Measurements from ENCODE around the gene FASTK.
"Not testable (repeated sequence)": the region's sequence is repeated elsewhere in the genome, so short reads cannot be mapped to it uniquely, and the experiment has no call there.

Gene FASTK

DNA sequence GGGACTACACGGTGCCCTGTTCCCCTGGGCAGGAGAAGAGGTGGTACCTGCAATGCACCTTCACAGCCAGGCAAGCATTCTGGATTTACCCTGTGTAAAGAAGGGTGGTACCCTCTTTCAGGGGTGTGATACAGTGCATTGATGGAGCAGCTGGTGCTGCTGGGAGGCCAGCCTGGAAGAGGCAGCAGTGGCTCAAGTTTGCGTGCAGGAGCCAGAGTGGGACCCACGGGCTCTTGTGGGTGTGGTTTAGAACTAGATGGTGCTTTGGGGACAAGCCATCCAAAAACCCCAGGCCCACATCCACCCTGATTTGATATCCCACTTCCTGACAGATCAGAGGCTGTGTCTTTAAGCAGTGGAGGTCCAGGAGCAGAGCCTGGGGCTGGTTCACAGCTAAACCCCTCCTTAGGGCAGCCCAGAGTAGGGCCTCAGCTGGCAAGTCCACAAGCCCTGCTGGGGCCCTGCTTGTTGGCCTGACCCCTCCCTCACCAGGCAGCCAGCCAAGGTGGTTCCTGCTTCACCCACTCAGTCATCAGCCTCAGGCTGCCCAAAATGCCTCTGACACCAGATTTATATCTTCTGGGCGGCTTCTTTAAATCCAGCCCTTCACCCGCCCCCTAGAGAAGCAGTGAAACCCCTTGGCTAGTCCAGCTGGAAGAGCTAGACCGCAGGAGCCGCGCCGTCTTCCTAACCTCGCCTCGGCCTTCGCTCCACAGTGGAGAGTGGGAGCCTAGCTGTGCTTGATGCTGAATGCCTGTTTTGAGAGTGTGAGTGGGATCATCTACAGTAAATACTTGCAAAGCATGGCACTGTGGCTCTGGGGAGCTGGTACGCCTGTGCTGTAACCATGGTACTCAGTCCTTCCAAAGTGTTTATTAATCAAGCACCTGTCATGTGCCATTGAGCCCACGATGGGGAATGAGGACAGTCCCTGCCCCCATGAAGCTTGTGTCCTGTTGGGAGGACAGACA is 33.7 kb downstream of the FASTK start:
- DNase-seq = no peak

DNA sequence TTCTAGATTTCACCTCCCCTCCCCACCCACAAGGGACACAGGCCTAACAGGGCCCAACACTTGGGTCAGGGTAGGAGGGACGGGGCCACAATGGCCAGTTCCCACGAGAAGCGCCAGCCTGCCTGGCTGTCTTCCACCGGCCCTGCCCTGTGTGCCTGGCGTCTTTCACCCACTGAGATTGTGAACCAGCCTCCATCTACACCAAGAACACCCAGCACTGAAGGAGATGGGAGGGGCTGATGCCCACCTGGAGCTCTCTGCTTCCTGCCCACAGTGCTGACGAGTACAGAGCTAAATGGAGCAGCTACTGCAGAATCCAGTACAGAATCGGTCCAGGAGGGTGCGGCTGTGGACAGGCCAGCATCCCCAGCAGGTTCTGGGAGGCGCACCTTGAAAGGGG is 34.6 kb downstream of the FASTK start:
- DNase-seq = no peak

DNA sequence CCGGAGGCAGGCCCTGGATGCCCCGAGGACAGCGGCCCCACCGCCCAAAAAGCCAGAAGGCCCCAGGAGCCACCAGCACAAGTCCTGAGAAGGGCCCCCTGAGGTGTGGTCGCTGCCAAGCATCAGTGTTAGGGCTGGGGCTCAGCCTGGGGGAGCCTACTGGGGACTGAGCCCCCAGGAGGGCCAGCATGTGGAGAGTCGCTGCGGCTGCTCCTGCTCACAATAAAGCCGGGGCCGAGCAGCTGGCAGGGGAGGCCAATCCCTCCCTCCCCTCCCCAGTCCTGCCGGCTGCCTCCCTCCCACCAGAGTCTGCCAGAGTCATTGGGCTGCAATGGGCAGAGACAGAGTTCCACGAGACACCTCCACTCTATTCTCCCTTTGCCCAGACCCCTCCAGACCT is 35.3 kb downstream of the FASTK start:
- DNase-seq = no peak

DNA sequence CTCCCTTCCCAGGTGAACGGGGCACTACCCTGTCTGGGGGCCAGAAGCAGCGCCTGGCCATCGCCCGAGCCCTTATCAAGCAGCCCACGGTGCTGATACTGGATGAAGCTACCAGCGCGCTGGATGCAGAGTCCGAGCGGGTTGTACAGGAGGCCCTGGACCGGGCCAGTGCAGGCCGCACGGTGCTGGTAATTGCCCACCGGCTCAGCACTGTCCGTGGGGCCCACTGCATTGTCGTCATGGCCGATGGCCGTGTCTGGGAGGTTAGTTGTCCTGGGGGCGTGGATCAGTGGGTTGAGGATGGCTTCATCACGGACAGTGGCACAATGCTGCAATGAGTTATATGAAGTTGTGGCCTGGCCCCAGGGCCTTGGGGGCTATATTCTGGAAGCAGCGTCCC is 36.6 kb downstream of the FASTK start:
- no peak for DNase-seq

DNA sequence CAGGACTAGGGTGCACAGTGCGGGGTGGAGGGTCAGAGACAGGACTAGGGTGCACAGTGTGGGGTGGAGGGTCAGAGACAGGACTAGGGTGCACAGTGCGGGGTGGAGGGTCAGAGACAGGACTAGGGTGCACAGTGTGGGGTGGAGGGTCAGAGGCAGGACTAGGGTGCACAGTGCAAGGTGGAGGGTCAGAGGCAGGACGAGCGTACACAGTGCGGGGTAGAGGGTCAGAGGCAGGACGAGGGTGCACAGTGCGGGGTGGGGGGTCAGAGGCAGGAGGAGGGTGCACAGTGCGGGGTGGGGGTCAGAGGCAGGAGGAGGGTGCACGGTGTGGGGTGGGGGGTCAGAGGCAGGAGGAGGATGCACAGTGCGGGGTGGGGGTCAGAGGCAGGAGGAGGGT is 37.2 kb downstream of the FASTK start:
- DNase-seq = not testable (repeated sequence)

DNA sequence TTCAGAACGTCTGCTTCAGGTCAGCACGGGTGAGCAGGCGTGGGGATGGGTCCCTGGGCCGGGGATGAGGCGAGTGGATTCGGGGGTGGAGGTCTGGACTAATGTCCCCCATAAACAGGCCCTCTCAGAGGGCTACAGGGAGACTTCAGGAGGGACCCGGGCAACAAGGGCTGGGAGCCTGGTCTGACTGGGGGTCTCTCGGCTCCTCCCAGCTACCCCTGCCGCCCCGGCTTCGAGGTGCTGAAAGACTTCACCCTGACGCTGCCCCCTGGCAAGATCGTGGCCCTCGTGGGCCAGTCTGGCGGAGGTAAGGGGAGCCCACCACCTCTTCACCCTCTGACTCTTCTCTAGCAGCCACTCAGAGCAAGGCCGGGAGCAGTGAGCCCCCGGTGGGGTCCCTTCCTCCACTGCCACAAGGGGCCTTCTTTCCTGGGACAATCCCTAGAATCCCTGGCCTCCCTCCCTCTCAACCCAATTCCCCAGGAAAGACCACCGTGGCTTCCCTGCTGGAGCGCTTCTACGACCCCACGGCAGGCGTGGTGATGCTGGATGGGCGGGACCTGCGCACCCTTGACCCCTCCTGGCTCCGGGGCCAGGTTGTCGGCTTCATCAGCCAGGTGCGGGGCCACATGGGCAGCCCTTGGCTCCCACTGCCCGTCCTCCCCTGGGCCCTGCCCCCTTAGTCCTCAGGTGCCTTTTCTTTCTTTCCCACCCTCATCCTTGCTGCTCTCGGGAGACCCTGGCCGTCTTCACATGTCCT is 39.8 kb downstream of the FASTK start:
- DNase-seq = no peak

DNA sequence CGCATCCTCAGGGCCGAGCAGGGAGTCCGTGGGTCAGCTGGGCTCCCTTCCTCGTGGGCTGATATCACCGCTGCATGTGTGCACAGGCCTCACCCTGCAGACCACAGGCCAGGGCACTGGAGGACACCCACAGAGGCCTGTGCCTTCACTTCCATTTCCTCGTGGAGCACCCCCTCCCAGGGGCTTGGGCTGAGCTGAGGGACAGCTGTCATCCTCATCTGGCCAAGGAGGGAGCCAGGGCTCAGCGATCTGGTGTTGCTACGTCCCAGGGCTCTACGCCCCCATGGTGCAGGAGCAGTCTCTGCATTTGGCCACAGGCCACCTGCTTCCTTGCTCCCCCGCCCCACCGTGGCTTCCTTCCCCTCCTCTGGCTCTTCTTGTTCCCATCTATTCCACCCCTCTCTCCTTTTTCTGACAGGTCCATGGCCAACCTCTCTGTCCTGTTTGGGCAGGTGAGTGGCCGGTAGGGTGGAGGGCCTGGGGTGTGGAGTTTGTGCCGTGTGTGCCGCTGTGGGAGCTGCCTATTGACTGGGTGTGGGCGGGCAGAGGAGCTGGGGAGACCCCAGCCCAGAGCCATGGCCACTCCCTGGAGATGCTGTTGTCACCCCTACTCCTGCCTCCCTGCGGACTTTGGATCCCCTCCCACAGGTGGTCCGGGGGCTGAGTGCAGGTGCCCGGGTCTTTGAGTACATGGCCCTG is 40.6 kb downstream of the FASTK start:
- DNase-seq = no peak

DNA sequence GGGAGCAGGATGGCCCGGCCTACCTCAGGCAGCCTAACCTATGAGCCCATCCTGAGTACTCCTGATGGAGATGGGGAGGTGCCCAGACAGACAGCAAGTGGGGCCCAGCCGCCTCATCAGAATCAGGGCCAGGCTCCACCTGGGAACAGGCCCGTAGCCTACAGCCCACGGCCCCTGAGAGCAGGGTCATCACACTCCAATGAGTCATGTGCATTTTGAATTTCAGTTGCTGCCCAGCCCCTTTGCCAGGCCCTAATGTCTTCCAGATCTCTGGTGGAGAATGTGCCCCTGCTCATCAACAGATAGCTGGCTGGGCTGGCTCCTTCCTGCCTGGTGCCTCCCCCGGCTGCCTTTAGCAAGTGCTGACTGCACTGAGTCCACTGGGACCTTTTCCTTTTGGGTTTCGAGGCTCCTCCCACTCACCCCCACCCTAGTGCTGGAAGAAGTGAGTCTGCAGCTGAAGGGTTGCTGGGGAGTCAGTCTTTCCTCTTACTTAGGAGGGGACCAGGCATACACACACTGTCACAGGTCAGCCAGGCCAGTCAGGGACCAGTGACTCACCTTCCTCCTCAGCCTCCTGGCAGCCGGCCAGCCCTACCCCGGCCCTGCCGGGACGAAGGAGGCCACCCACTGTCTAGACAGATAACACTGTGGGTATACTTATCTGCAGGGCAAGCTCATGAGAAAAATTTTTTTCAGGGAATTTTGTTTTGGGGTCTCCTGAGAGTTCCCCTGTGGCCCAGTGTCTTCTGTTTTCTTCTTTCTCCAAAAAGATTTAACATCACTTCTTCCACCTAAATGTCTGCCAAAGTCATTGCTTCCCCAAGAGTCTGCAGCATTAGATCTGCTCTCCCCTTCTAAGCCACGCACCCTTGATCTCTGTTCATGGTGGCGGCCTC is 41.4 kb downstream of the FASTK start:
- DNase-seq = no peak

DNA sequence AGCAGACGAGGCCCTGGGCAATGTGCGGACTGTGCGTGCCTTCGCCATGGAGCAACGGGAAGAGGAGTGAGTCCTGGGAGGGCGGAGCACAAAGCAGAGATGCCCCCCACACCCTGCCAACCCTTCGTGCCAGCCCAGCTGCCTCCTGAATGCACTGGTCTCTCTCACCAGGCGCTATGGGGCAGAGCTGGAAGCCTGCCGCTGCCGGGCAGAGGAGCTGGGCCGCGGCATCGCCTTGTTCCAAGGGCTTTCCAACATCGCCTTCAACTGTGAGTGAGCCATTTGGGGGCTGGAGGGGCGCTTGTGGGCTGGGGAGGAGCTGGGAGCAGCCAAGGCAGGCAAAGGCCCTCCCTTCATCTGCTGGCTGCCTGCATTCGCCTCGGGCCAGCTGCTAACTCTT is 44.7 kb downstream of the FASTK start:
- no peak for DNase-seq

DNA sequence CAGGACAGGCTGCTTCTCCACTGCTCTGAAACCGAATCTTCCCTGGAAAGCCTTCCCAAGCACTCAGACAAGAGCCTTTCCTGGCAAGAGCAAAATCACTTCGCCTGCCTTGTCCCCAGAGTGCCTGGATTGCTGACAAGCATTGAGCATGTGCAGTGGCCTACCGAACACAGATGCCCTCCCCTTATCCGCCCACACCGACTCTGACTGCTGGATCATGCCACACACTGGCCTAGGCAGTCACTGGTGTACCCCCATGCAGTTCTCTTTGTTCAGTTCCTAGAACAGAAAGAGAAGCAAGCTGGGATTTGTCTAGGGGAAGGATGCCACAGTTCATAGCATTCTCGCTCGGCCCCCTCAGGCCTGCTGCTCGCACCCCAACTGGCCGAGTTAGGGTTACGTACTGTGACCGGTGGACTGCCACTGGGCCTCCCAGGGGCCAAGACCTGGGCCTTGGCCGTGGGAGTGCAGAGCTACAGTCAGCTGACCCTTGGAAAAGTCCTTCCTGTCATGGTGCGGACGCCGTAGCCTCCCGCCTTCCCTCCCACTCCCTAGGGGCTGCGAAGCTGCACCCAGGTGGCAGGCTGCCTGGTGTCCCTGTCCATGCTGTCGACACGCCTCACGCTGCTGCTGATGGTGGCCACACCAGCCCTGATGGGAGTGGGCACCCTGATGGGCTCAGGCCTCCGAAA is 45.4 kb downstream of the FASTK start:
- DNase-seq = no peak

DNA sequence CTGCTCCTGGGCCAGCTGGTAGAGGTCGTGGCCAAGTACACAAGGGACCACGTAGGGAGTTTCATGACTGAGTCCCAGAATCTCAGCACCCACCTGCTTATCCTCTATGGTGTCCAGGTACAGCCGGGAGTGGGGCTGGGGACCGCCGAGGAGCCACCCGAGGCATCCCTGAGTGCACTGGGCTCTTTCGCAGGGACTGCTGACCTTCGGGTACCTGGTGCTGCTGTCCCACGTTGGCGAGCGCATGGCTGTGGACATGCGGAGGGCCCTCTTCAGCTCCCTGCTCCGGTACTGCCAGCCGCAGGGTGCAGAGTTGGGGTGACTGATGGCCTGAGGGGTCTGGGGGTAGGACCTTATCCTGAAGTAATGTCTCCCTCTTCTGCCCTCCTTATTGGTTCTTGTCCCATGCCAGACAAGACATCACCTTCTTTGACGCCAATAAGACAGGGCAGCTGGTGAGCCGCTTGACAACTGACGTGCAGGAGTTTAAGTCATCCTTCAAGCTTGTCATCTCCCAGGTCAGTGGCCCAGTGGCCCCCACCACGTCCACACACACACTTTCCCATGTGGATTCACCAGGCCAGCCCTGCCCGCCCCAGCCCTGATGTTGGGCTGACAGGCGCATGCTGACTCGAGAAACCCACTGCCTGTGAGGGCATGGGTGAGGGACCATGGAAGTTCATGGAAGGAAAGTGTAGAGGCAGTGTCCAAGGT is 46.1 kb downstream of the FASTK start:
- DNase-seq = no peak

DNA sequence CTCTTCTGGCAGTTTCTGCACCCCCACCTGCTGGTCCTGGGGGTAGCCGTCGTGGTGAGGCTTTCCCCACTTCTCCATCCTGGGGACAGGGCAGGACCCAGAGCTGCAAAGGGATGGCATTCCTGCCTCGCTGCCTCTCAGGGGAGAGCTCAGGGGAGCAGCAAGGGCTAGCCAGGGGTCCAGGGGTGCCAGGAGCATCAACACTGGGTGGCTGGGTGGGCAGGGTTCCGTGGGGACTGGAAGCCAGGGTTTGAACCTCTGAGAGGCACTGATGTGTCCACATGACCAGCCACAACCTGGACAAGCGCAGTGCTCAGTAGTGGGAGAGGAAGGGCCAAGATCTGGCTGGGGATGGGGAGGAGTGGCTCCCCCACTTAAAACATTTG is 46.8 kb downstream of the FASTK start:
- DNase-seq = no peak

DNA sequence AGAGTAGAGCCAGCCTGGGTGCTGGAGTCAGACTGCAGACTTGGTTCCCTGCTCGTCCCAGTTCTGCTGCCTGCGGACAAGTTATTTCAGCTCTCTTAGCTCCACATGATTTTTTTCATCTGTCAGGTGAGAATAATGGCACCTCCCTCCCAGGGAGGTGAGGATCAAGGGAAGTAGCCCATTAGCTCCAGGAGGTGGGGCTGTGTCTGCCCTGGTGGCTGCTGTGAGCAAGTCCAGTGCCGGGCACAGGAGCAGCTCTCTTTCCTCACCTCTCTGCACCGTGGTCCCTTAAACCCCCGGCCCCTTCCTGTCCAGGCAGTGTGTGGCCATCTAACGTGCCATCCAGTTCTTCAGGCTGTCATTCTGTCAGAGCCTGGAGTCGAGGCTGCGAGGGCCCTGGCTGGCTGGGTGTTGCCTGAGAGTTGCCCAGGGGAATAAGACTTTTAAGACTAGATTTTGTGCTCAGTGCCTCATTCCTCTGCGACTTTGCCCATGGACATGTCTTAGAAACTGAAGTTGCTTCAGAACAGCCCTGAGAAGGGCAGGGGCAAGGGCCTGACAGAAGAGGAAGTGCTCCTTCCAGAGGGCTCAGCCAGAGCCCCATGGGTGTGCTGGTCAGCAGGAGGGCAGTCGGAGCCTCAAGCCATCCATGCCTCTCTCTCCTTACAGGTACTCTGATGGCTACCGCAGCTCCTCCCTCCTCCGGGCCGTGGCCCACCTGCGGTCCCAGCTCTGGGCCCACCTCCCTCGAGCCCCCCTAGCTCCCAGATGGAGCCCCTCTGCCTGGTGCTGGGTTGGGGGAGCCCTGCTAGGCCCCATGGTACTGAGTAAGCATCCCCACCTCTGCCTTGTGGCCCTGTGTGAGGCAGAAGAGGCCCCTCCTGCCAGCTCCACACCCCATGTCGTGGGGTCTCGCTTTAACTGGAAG is 47.4 kb downstream of the FASTK start:
- DNase-seq = no peak

DNA sequence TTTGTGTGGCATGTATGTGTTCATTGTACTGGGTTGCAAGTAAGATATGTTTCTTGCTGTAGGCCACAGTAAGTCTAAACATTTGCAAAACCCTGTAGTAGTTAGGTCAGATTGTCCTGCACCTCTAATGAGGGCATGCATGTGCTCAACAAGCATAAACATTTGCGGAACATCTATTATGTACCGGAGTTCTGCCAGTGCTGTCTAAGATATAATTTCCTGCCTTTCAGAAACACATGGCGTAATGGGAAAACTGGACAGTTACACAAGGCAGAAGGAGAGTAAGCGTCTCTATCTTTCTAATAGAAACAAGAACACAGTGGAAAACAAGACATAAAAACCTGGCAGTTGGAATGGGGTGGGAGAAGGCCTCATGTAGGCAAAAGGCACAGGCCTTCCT is 49.6 kb downstream of the FASTK start:
- DNase-seq = no peak

DNA sequence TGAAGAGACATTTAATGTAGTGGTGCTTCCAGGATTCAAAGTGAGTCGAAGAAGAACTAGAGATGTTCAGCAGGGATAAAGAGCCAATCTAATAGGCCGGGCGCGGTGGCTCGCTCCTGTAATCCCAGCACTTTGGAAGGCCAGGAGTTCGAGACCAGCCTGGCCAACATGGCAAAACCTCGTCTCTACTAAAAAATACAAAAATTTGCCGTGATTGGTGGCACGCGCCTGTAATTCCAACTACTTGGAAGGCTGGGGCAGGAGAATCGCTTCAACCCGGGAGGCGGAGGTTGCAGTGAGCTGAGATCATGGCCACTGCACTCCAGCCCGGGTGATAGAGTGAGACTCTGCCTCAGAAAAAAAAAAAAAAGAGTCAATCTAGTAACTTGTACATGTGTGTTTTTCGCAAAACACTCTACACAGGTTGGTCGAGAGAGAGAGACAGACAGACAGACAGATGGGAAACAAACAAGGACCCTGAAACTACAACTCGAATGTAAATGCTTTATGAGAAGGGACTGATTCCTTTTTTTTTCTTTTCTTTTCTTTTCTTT is 51.6 kb downstream of the FASTK start:
- DNase-seq = no peak

DNA sequence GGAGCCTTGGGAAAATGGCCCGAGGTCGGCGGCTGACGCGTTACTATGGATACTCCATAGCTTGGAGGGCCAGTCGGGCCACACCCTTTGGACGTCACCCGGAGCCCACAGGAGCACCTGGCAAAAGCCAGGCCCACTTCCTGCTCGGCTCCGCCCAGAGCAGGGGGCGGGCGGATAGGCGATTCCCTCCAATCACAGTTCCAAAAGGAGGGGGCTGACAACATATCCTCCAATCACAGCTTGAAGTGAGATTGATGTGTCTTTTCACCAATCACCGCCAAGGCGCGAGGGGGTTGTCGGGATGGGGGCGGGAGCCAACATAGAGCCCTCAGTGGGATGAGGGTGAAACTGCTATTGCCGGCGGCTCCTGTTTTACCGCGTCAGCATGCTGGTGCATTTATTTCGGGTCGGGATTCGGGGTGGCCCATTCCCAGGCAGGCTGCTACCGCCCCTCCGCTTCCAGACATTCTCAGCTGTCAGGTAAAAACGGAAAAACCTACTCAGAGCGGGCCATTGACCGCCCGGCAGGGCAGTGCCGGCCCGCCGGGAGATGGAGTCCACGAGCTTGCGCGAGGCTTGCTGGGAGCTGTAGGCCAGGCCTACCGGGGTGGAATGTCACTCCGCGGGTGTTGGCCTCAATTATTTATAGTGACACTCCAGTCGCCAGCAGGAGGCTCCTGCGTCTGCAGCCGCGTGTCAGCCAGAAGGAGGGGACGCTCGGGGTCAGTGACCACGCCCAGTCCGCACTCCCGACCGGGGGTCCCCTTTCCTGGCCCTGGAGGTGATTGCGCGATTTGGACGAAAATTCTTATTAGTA is 52.3 kb downstream of the FASTK start, which contains the start of gene ABCB8:
Gene ABCB8 (plus strand): TSS at position 320 of the 817 bp plus-strand sequence. CDS start 66 bp downstream, at position 386.
- DNase-seq = peak; percentile 95

DNA sequence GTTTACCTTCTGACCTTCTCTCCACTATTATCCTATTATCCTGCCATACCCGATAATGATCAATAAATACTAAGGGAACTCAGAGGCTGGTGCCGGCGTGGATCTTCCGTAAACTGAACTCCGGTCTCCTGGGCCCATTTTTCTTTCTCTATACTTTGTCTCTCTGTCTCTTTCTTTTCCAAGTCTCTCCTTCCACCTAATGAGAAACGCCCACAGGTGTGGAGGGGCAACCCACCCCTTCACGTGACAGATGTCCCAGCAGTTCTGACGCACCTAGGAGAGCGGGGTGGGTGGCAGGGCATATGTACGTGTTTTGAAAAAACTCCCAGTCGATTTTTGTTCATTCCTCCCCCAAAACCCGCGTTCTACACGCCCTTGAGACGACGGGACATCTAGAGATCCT is 52.9 kb downstream of the FASTK start:
- not testable (repeated sequence) for DNase-seq
